K562 (cell line): ENCODE measurements around the gene CD84. TPM values are rescaled to one million over a fixed set of nuclear protein-coding genes. Genes with fewer than 3 reads are reported as not detected.

Experiments
- BHLHE40 ChIP-seq: IDR thresholded peaks from 2 replicates; pipeline ENCODE4 v1.6.1; 2011; ENCODE audit warnings: low read length, improper control_type of control experiment
- ETV6 ChIP-seq, 3 experiments: fragments of 150-350 bp in 1 of 3; sonication (generic) in 1 of 3; formaldehyde crosslinking in 1 of 3; IDR thresholded peaks; 2 replicates each; pipeline versions ENCODE4 v1.6.1 to v1.8.0; 2014 to 2022; ENCODE audit warnings: borderline replicate concordance in 2 of 3, low read depth in 2 of 3, antibody characterized with exemption in 1 of 3, low read length in 1 of 3, mild to moderate bottlenecking in 1 of 3, missing genetic modification reagents in 1 of 3
- GTF2A2 ChIP-seq: IDR thresholded peaks from 2 replicates; pipeline ENCODE4 v1.6.1; 2016; ENCODE audit warnings: mild to moderate bottlenecking, missing genetic modification characterization, missing compliant biosample characterization
- MAZ ChIP-seq, 2 experiments: fragments of 450-650 bp in 1 of 2; sonication (generic) in 1 of 2; formaldehyde crosslinking; IDR thresholded peaks in 1 of 2; conservative IDR thresholded peaks in 1 of 2; 2 replicates each; pipeline versions ENCODE4 v1.4.0 to v1.5.0; 2020; ENCODE audit warnings: mild to moderate bottlenecking in 1 of 2, missing genetic modification reagents in 1 of 2
- MCM7 ChIP-seq, 2 experiments: fragments of 450-650 bp; IDR thresholded peaks; 2 replicates each; pipeline ENCODE4 v1.6.1; 2016 to 2018
- NFATC3 ChIP-seq: fragments of 450-650 bp; IDR thresholded peaks from 2 replicates; pipeline ENCODE4 v1.6.1; 2017; ENCODE audit warnings: mild to moderate bottlenecking
- POLR2AphosphoS2 ChIP-seq: IDR thresholded peaks from 2 replicates; pipeline ENCODE4 v1.6.1; 2012; ENCODE audit warnings: low read length, improper control_type of control experiment
- POLR3A ChIP-seq: IDR thresholded peaks from 2 replicates; pipeline ENCODE4 v1.6.1; 2011; ENCODE audit warnings: borderline replicate concordance, mild to moderate bottlenecking, moderate library complexity; ENCODE audit not compliant: insufficient read length, insufficient read depth; ENCODE audit errors: extremely low read depth
- POU5F1 ChIP-seq: fragments of 150-350 bp; IDR thresholded peaks from 2 replicates; pipeline ENCODE4 v1.6.1; 2014; ENCODE audit warnings: borderline replicate concordance, low read length, low read depth, mild to moderate bottlenecking; ENCODE audit not compliant: partially characterized antibody
- SAFB2 ChIP-seq: fragments of 200-400 bp; formaldehyde crosslinking; IDR thresholded peaks from 2 replicates; pipeline ENCODE4 v1.6.1; 2018; ENCODE audit warnings: borderline replicate concordance, low read length, low read depth, moderate library complexity; ENCODE audit not compliant: severe bottlenecking
- USF2 ChIP-seq: sonication (generic); formaldehyde crosslinking; IDR thresholded peaks from 2 replicates; pipeline ENCODE4 v1.5.0; 2020; ENCODE audit warnings: missing genetic modification reagents
- ZNF174 ChIP-seq: fragments of 250-450 bp; sonication (Bioruptor Pico); IDR thresholded peaks from 2 replicates; pipeline ENCODE4 v1.4.0; 2020; ENCODE audit warnings: mild to moderate bottlenecking
- ZNF318 ChIP-seq, 2 experiments: fragments of 450-650 bp; IDR thresholded peaks; 2 replicates each; pipeline ENCODE4 v1.6.1; 2016; ENCODE audit warnings: mild to moderate bottlenecking in 2 of 2, borderline replicate concordance in 1 of 2, low read depth in 1 of 2, moderate library complexity in 1 of 2
- polyA plus RNA-seq, 8 experiments: library from polyadenylated mRNA; depleted of rRNA in 4 of 8; stranded (reverse) in 5 of 8; unstranded in 3 of 8; fragments of >200 nt; fragmentation: Nextera tagmentation in 2 of 8; fragmentation: Illumina TruSeq in 1 of 8; extraction: Ambion mirVana in 2 of 8; extraction: Trizol in 1 of 8; gene quantifications; 2 replicates each; pipeline versions ENCODE4 v1.2.1 to v1.2.3, GENCODE V29; 2011 to 2014; ENCODE audit warnings: inconsistent platforms in 1 of 8, missing spikeins in 1 of 8
- total RNA-seq, 7 experiments: library from RNA; depleted of rRNA in 6 of 7; stranded (reverse); fragments of >200 nt in 6 of 7; fragmentation: Illumina TruSeq in 2 of 7; extraction: Trizol in 2 of 7; gene quantifications; 2 replicates each; pipeline versions ENCODE4 v1.2.1 to v1.2.3, GENCODE V29; 2011 to 2021; ENCODE audit warnings: low replicate concordance in 1 of 7
- TF ChIP-seq, protein P1 (sequence below): fragments of 450-650 bp; IDR thresholded peaks from 2 replicates; pipeline ENCODE4 v1.6.1; 2016; ENCODE audit warnings: borderline replicate concordance

CD84 gene
- total and polyA plus RNA-seq, 9 of the 15 experiments (the other 6 are each of a cell fraction or from before 2014, with no cell fraction given) = 0.82 to 6.8 (median 2.0) TPM

DNA sequence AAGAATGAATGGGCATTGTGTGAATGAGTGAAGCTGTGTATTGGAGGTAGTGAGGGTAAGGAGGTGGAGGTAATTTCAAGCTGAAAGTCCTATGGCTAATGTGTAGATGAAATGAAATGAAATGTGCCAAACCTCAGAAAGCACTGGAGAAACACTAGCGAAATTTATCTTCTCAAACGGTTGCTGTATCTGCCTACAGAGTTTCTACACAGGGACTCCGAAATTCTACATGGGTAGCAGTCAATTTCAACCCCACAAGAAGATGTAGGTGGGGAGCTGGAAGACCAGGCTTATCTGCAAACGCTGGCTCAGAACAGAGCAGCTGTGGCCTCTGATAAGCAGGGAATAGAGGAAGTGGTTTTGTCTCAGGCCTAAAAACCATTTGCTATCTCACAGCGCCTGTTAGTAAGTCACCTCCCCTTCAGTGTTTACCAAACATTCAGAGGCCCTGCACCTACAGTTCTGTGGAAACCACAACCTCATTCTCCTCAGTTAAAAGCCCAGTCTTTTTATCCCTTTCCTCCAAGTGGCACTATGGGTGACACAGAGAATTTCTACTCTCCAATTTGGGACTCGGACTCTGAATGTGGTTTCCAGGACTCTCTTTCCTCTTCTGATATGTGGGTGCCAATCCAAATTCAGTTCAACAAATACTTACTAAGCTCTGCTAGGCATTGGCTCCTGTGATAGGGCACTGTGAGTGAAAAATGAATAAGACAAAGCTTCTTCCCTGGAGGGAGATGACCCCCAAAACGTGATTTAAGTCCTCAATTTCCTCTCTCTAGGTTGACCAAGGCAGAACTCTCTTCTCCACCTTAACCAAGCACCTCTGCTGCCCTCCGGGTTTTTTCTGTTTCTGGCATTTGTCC, 39.1 kb downstream of the CD84 start (continued):
- no peak for TF ChIP-seq POLR2AphosphoS2
- peak; percentile 65 for TF ChIP-seq BHLHE40
- no peak for TF ChIP-seq USF2
- TF ChIP-seq, protein P1, sequence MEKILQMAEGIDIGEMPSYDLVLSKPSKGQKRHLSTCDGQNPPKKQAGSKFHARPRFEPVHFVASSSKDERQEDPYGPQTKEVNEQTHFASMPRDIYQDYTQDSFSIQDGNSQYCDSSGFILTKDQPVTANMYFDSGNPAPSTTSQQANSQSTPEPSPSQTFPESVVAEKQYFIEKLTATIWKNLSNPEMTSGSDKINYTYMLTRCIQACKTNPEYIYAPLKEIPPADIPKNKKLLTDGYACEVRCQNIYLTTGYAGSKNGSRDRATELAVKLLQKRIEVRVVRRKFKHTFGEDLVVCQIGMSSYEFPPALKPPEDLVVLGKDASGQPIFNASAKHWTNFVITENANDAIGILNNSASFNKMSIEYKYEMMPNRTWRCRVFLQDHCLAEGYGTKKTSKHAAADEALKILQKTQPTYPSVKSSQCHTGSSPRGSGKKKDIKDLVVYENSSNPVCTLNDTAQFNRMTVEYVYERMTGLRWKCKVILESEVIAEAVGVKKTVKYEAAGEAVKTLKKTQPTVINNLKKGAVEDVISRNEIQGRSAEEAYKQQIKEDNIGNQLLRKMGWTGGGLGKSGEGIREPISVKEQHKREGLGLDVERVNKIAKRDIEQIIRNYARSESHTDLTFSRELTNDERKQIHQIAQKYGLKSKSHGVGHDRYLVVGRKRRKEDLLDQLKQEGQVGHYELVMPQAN = no peak; the same call in 1 of the 2 replicates
- TF ChIP-seq ZNF318 (IDR thresholded peaks at IDR 0.05; ENCODE audit: borderline replicate concordance in 1 of 2, low read depth in 1 of 2) = peak; percentile 92 to 99; a peak in 3 of 4 replicates
- TF ChIP-seq MAZ (CRISPR knock-in tag; conservative IDR thresholded peaks at IDR 0.05 in 1 of 2, IDR thresholded peaks at IDR 0.05 in 1 of 2) = peak; percentile 76 to 87
- peak; percentile 45; the same call in 1 of the 2 replicates for TF ChIP-seq GTF2A2 (tag)
- TF ChIP-seq POLR3A = no peak
- no peak for TF ChIP-seq ZNF174 (CRISPR knock-in tag)
- no peak for TF ChIP-seq POU5F1
- TF ChIP-seq MCM7 (IDR thresholded peaks at IDR 0.05) = no peak; a peak in 1 of 4 replicates
- peak; percentile 91 for TF ChIP-seq NFATC3
- TF ChIP-seq ETV6 (IDR thresholded peaks at IDR 0.05; ENCODE audit: borderline replicate concordance in 1 of 2, low read depth in 2 of 2, low read length in 1 of 2) = peak; percentile 47 to 94; a peak in 3 of 4 replicates
- TF ChIP-seq ETV6 (CRISPR knock-in tag; IDR thresholded peaks at IDR 0.05; ENCODE audit: borderline replicate concordance) = no peak
- TF ChIP-seq SAFB2 = no peak
